ENCODE measurements around the gene NTHL1. TPM values are rescaled to one million over a fixed set of nuclear protein-coding genes. Genes with fewer than 3 reads are reported as not detected.

Gene NTHL1
- total RNA-seq, 1 experiment from 2014 or later: 39.8 TPM

DNA sequence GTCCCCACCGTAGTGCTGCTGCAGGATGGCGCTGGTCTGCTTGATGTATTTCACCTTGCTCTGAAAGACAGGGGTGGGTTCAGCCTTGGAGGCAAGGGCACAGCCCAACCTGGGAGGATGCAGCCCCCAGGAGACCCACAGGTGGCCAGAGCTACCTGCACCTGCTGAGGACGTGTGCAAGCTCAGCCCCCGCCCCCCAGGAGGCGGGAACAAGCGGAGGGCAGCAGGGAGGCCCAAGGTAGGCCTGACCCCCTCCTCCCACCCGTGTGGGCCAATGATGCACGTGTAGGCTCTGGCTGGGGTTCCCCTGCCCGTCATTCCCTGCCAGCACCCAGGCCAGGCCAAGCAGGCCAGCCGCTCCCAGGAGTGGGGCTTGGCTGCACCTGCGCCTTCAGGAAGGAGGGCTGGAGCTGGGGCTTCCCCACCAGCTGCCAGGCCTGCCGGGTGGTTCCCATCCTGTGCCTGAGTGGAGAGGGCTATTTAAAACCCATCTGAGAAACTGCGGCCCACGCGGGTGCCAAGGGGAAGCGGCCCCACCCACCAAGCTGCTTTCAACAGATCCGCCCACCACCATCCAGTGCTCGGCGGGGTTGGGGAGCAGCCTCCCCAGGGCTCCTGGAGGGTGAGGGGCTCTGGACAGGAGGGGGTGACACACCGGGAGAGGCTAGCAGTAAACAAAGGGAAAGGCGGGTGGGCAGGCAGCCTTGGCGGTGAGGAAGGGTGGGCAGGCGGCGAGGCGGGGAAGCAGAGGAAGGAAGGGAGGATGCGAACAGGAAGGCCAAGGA lies 3.8 kb downstream of the NTHL1 start:
- DNase-seq (ENCODE audit: low read depth, low spot score) (no peak), ATAC-seq (no peak)
- Histone ChIP-seq H3K4me1 (ENCODE audit: control insufficient read depth, insufficient read depth, low read length) (peaks cover 46% of the 10 kb centered on the region), H3K4me3 (ENCODE audit: low read depth in 2 of 2, low read length in 2 of 2) (no peak overlapping the region), H3K27ac (ENCODE audit: low read length) (no peak overlapping the region), H3K9me3 (ENCODE audit: control insufficient read depth, insufficient read depth, low read depth, low read length) (no peaks in the 10 kb centered on the region), H3K36me3 (ENCODE audit: control insufficient read depth, insufficient read depth, low read length) (no peaks in the 10 kb centered on the region; the same call in 1 of the 2 replicates), H3K27me3 (ENCODE audit: control insufficient read depth, insufficient read depth, low read length) (no peaks in the 10 kb centered on the region)
- ChIA-PET CTCF (interaction anchor here (0.8 kb wide), 1 partner anchor 41 kb away, joined by 8 read pairs; no protein-coding TSS in a partner anchor), POLR2A (no interaction called here)
- TF ChIP-seq REST (IDR thresholded peaks at IDR 0.05; ENCODE audit: insufficient read depth in 1 of 2, low read depth in 2 of 2, low read length in 1 of 2): no peak
- no peak for TF ChIP-seq POLR2AphosphoS5 (IDR thresholded peaks at IDR 0.05; ENCODE audit: low read depth, low read length)
- TF ChIP-seq TCF7L2 (IDR thresholded peaks at IDR 0.05; ENCODE audit: low read depth, low read length): no peak
- in situ Hi-C loops (cut with HindIII; ENCODE audit: low pct_unique_long_range_greater_than_20kb, low sequenced_read_pairs): no loop called here
- intact Hi-C loops (cut with micrococcal nuclease; ENCODE audit: unreplicated experiment): no loop called here
- no TSS peak for BruUV-seq (replicated peaks)

DNA sequence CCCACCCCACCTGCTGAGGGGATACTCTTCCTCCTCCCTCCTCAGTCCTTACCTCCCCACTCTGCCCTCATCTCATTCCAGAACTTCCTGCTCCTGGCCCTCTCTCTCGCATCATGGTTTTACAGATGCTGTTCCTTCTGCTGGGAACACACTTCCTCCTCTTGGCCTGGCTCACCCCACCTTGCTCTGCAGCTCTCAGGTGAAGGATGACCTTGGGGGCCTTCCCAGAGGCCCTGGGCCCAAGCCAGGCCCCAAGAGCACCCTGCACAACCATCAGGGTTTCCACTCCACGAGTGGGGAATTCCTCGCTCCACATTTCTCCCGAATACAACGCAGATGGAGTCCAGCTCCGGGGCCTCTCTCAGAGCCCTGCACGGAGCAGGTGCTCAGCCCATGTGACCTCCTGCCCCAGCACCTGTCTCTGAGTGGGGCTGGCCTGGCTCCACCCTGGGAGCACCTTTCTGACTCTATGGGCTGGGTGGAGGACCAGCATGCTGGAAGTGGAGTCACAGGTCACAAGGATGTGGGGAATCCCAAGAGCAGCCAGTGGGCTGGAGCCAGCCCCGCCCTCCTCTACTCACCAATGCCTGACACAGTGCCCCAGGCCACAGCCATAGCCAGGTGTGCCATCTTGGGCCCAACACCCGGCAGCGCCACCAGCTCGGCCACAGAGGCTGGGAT lies 4.5 kb downstream of the NTHL1 start:
- no TSS peak for BruUV-seq (replicated peaks)
- in situ Hi-C loops (cut with HindIII; ENCODE audit: low pct_unique_long_range_greater_than_20kb, low sequenced_read_pairs): no loop called here
- ATAC-seq: no peak
- Histone ChIP-seq H3K27ac (ENCODE audit: low read length) (no peak overlapping the region), H3K27me3 (ENCODE audit: control insufficient read depth, insufficient read depth, low read length) (no peaks in the 10 kb centered on the region), H3K36me3 (ENCODE audit: control insufficient read depth, insufficient read depth, low read length) (no peaks in the 10 kb centered on the region; the same call in 1 of the 2 replicates), H3K9me3 (ENCODE audit: control insufficient read depth, insufficient read depth, low read depth, low read length) (no peaks in the 10 kb centered on the region), H3K4me1 (ENCODE audit: control insufficient read depth, insufficient read depth, low read length) (peaks cover 52% of the 10 kb centered on the region), H3K4me3 (ENCODE audit: low read depth in 2 of 2, low read length in 2 of 2) (no peak overlapping the region)
- no peak for DNase-seq (ENCODE audit: low read depth, low spot score)
- POLR2A ChIA-PET: no interaction called here
- CTCF ChIA-PET: interaction anchor here (0.8 kb wide), 1 partner anchor 40 kb away, joined by 8 read pairs; no protein-coding TSS in a partner anchor
- TF ChIP-seq, protein P1, sequence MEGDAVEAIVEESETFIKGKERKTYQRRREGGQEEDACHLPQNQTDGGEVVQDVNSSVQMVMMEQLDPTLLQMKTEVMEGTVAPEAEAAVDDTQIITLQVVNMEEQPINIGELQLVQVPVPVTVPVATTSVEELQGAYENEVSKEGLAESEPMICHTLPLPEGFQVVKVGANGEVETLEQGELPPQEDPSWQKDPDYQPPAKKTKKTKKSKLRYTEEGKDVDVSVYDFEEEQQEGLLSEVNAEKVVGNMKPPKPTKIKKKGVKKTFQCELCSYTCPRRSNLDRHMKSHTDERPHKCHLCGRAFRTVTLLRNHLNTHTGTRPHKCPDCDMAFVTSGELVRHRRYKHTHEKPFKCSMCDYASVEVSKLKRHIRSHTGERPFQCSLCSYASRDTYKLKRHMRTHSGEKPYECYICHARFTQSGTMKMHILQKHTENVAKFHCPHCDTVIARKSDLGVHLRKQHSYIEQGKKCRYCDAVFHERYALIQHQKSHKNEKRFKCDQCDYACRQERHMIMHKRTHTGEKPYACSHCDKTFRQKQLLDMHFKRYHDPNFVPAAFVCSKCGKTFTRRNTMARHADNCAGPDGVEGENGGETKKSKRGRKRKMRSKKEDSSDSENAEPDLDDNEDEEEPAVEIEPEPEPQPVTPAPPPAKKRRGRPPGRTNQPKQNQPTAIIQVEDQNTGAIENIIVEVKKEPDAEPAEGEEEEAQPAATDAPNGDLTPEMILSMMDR (IDR thresholded peaks at IDR 0.05): no peak
- TF ChIP-seq REST (IDR thresholded peaks at IDR 0.05; ENCODE audit: insufficient read depth in 1 of 2, low read depth in 2 of 2, low read length in 1 of 2) (no peak), SIN3A (IDR thresholded peaks at IDR 0.05; ENCODE audit: borderline replicate concordance, insufficient read depth, low read depth, low read length) (no peak), POLR2AphosphoS5 (IDR thresholded peaks at IDR 0.05; ENCODE audit: low read depth, low read length) (no peak), TCF7L2 (IDR thresholded peaks at IDR 0.05; ENCODE audit: low read depth, low read length) (no peak)
- intact Hi-C loops (cut with micrococcal nuclease; ENCODE audit: unreplicated experiment): no loop called here
